ENCODE measurements around the gene ARMC6. TPM values are rescaled to one million over a fixed set of nuclear protein-coding genes. Genes with fewer than 3 reads are reported as not detected.
A peak's percentile ranks its signal among the peaks of the same experiment; 100 is the strongest.

ARMC6 gene
- total RNA-seq, 3 donors from 2014 or later (not counting 1 experiment from before 2014, with no cell fraction given): 19.3 to 21.2 (median 21.0) TPM

- Histone ChIP-seq H3K36me3 (ENCODE audit: control insufficient read depth, insufficient read depth, low read length) (peaks cover 61% of the 10 kb centered on the region), H3K27ac (ENCODE audit: low read length) (no peak overlapping the region), H3K4me3 (ENCODE audit: low read length) (no peak overlapping the region), H3K4me1 (ENCODE audit: control insufficient read depth, insufficient read depth, low read length) (peaks cover 9% of the 10 kb centered on the region), H3K9me3 (ENCODE audit: control insufficient read depth, insufficient read depth, low read length) (no peaks in the 10 kb centered on the region), H3K27me3 (ENCODE audit: control insufficient read depth, insufficient read depth, low read length) (no peaks in the 10 kb centered on the region)
- WGBS (ENCODE audit: insufficient coverage): 94% methylated on average over 4 of the region's 4 CpGs
- no peak for TF ChIP-seq CTCF (IDR thresholded peaks at IDR 0.05)
- H3K9me3 Mint-ChIP-seq: no peaks in the 10 kb centered on the region
- intact Hi-C loops (cut with micrococcal nuclease): no loop called here
- no peaks in the 10 kb centered on the region for H3K27me3 Mint-ChIP-seq (ENCODE audit: low read depth in 2 of 2)
- peaks cover 17% of the 10 kb centered on the region for H3K36me3 Mint-ChIP-seq
- peak overlapping the region; percentile 10 to 74 for H3K27ac Mint-ChIP-seq
- H3K4me1 Mint-ChIP-seq: peaks cover 44 to 45% of the 10 kb centered on the region in 2 donors
- H3K4me3 Mint-ChIP-seq: no peak overlapping the region
- DNase-seq (no peak), ATAC-seq (no peak)
Measured at GRCh38 chr19:19027228-19027627, 6.2 kb upstream of the ARMC6 start.

GRCh38 chr19:19028526-19028925 is 4.9 kb upstream of the ARMC6 start:
- 96% methylated on average over 9 of the region's 9 CpGs for whole genome bisulfite sequencing (ENCODE audit: insufficient coverage)
- intact Hi-C loops (cut with micrococcal nuclease): no loop called here
- peaks cover 49% of the 10 kb centered on the region for H3K36me3 ChIP-seq (ENCODE audit: control insufficient read depth, insufficient read depth, low read length)
- H3K27me3 ChIP-seq (ENCODE audit: control insufficient read depth, insufficient read depth, low read length): no peaks in the 10 kb centered on the region
- H3K27me3 Mint-ChIP-seq (ENCODE audit: low read depth in 2 of 2): no peaks in the 10 kb centered on the region
- no peak overlapping the region for H3K4me3 ChIP-seq (ENCODE audit: low read length)
- peaks cover 36 to 40% of the 10 kb centered on the region in 2 donors for H3K4me1 Mint-ChIP-seq
- DNase-seq: no peak
- peaks cover 17% of the 10 kb centered on the region for H3K4me1 ChIP-seq (ENCODE audit: control insufficient read depth, insufficient read depth, low read length)
- no peaks in the 10 kb centered on the region for H3K9me3 ChIP-seq (ENCODE audit: control insufficient read depth, insufficient read depth, low read length)
- no peak overlapping the region for H3K27ac ChIP-seq (ENCODE audit: low read length)
- peaks cover 17% of the 10 kb centered on the region for H3K36me3 Mint-ChIP-seq
- no peaks in the 10 kb centered on the region for H3K9me3 Mint-ChIP-seq
- ATAC-seq: no peak
- H3K4me3 Mint-ChIP-seq: no peak overlapping the region
- no peak overlapping the region for H3K27ac Mint-ChIP-seq
- no peak for TF ChIP-seq CTCF (IDR thresholded peaks at IDR 0.05)

GRCh38 chr19:19031891-19032290 is 1.5 kb upstream of the ARMC6 start:
- no peaks in the 10 kb centered on the region for H3K27me3 ChIP-seq (ENCODE audit: control insufficient read depth, insufficient read depth, low read length)
- no peak for TF ChIP-seq CTCF (IDR thresholded peaks at IDR 0.05)
- peaks cover 18% of the 10 kb centered on the region for H3K36me3 ChIP-seq (ENCODE audit: control insufficient read depth, insufficient read depth, low read length)
- no peak overlapping the region for H3K4me3 ChIP-seq (ENCODE audit: low read length)
- Mint-ChIP-seq H3K4me1 (peaks cover 30 to 36% of the 10 kb centered on the region in 2 donors), H3K36me3 (peaks cover 2% of the 10 kb centered on the region), H3K4me3 (peak overlapping the region; percentile 96), H3K9me3 (no peaks in the 10 kb centered on the region), H3K27ac (peak overlapping the region; percentile 92 to 95), H3K27me3 (ENCODE audit: low read depth in 2 of 2) (no peaks in the 10 kb centered on the region)
- no peak overlapping the region for H3K27ac ChIP-seq (ENCODE audit: low read length)
- ATAC-seq (no peak), DNase-seq (peak in 1 of 2 donors; percentile 41)
- 84% methylated on average over 3 of the region's 5 CpGs for WGBS (ENCODE audit: insufficient coverage)
- H3K4me1 ChIP-seq (ENCODE audit: control insufficient read depth, insufficient read depth, low read length): peaks cover 28% of the 10 kb centered on the region
- intact Hi-C loops (cut with micrococcal nuclease): loop anchor here (1.0 kb wide), 1 partner anchor 31 kb away; the partner anchor contains the start of gene SLC25A42
- H3K9me3 ChIP-seq (ENCODE audit: control insufficient read depth, insufficient read depth, low read length): no peaks in the 10 kb centered on the region
